NCI-H1930 (cell line): ENCODE results near the gene PCYT2.
A peak's percentile ranks its signal among the peaks of the same experiment; 100 is the strongest.

Experiments
- DNase-seq, 2 experiments: peaks; one replicate each; lab custom pipeline; 2025; lab: John Stamatoyannopoulos, UW

Gene PCYT2

DNA sequence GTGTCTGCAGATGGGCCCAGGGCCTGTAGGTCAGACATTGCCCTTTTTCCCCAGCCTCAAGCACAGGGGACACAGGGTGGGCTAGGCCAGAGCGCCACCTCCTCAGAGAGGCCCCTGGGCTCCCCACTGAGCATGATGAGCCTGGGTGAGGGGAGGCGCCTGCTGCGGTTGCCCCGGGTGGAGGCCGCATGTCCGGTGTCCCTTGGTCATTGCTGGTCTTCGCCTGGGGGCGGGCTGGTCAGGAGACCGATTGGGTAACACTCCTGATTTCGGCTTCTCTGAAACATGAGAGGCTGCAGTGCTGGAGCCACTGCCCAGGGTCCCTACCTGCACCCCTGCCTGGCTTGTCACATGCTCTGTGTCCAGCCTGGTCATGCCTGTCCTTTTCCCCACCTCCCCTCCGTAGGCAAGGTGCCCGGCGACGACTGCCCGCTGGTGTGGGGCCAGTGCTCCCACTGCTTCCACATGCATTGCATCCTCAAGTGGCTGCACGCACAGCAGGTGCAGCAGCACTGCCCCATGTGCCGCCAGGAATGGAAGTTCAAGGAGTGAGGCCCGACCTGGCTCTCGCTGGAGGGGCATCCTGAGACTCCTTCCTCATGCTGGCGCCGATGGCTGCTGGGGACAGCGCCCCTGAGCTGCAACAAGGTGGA lies 11.6 kb downstream of the PCYT2 start:
- no peak for DNase-seq

- no peak for DNase-seq
Observed at GRCh38 chr17:81898885-81899284, 12.3 kb downstream of the PCYT2 start.

DNA sequence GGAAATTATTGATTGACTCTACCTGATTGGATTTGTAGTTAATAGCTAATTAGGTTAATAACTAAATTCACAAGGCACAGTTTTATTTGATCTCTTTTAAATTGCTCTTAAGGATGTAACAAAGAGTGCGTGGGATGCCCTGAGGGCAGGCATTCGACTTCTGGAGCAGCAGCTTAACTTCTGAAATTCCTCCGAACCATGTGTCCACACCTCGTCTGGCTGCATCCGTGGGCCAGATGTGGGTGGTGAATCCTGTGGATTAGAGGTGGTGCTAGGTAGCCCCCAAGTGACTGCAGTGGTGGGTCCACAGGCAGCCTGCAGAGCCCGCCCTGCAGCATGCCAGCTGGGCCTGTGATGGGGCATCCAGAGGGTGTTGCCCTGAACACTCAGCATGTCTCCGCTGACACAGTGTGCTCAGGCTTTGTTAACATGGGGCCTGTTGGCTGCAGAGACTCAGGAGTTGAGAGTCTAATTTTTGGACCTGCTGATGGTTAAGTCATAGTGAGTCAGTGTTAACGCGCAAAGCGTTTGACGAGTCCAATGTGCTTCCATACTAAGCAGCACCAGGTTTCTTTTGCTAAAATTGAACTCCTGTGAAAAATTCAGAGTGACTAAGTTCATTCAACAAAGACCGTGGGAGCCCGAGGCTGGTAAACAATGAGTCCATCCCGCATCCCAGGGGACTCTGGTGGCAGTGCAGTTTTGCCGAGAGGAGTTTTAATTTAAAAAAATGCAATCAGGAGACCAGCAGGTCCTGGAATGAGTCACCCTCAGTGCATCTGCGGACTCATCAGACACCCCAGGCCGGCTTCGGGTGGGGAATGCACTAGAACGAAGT lies 13.0 kb downstream of the PCYT2 start:
- no peak for DNase-seq

DNA sequence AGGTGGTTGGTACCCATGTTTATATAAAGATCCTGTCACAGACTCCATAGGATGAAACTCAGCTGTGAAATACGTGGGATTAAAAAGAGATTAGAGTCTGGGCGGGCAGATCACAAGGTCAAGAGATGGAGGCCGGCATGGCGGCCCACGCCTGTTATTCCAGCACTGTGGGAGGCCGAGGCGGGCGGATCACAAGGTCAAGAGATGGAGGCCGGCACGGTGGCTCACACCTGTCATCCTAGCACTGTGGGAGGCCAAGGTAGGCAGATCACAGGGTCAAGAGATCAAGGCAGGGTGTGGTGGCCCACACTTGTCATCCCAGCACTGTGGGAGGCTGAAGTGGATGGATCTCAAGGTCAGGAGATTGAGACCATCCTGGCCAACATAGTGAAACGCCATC lies 15.8 kb downstream of the PCYT2 start:
- DNase-seq: no peak

DNA sequence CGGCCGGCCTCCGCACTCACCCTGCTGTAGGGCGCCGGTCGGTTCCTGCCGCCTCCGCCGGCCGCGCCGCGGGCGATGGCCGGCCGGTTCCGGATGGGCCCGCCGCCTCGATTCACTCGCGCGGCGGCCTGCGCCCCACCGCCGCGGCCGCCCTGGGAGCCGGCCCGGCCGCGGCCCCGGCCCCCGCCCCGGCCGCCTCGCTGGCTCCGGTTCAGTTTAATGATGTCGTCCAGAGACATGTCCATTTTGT lies 20.0 kb downstream of the PCYT2 start:
- no peak for DNase-seq

DNA sequence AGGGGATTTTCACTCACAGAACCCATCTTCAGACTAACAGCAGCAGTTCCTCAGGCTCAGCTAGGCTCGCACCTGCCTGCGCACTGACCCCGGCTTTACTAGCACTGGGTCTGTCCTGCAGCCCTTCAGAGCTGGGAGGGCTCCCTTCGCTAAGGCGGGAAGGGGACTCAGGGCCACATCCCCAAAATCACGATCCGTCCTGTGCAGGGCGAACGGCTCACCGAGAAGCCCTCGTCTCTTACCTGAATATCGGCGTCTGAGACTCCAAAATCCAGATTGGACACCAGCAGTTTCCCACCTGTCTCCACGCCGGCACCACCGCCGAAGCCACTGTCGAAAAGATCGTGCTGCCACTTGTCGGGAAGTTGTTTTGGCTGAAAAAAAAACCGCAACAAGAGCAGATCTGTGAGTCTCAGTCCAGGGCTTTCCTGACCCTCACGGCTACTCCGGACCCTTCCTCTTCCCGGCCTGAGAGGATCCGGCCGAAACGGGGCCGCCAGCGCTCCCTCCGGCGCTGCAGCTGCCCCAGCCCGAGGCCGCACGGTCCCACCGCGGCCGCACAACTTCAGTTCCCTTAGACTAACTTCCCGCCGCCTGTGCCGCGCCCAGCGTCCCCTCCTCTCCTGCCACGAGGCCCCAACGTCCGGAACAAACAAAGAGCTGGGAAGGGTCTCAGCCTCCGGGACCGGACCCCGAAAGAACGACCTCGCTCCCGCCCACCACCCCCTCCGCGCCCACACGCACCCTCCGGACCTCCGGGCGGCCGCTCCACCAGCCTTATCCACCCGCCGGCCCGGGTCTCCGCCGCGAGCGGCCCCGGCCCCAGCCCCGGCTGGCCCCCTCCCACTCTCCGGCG lies 20.5 kb downstream of the PCYT2 start:
- DNase-seq: no peak

GRCh38 chr17:81889602-81890001 lies 21.6 kb downstream of the PCYT2 start:
- DNase-seq: no peak

- no peak for DNase-seq
Observed at GRCh38 chr17:81888988-81889595, 22.1 kb downstream of the PCYT2 start.

GRCh38 chr17:81888105-81888987 lies 22.9 kb downstream of the PCYT2 start:
- no peak for DNase-seq

- no peak for DNase-seq
Observed at GRCh38 chr17:81885869-81886548, 25.2 kb downstream of the PCYT2 start.

DNA sequence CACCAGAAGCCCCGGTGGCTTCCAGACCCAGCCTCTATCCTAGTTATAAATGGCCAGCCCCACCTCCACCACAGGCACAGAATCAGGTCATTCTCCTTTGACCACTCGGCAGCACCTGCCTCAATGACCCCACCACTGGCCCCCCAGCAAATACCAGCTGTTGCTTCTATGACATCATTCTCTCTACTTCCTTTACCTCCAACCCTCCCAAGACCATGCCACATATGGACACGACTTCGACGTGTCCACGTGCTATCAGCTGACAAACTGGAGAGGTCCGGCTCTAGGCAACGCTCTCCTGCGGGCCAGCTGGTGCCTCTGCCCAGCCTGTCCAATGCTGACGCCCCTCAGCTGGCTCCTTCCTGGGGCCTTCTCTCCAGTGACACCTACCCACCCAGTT lies 25.7 kb downstream of the PCYT2 start:
- DNase-seq: no peak

DNA sequence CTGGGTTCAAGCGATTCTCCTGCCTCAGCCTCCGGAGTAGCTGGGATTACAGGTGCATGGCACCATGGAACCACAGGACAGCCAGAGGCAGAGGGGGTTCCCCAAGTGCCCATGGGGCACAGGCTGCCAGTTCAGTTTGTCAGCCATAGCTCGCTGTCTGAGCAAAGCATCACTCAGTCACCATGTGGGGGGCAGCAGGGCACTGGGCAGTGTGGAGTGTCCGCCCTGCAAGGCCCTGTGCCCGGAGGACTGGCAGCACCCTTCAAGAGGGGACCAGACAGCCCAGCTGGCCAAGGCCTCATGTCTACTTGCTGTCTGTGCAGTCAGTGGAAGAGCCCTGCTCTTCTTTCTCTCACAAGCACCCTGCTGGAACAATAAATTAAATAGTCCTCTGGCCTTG lies 26.2 kb downstream of the PCYT2 start:
- no peak for DNase-seq

- DNase-seq: no peak
Observed at GRCh38 chr17:81884520-81884919, 26.7 kb downstream of the PCYT2 start.

DNA sequence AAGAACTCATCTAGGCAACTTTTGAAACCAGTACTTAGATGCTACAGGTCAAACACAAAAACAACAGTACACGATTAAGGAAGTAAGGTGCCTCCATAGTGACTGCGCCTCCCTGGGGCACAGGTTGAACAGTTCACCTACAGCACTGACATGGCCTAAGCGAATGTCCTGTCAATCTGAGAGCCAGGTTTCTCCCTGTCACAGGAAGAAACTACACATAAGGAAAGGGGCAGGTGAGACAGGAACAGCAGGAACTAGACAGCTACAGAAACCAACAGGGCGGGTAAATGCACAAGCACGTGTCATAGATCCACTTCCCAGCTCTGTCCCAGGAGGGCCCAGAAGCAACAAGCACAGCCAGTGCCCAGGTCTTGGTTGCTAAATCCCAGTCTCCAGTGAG lies 32.1 kb downstream of the PCYT2 start:
- DNase-seq: no peak

- DNase-seq: no peak
Observed at GRCh38 chr17:81878294-81878693, 32.9 kb downstream of the PCYT2 start.

GRCh38 chr17:81877569-81877968 lies 33.6 kb downstream of the PCYT2 start:
- DNase-seq: no peak

DNA sequence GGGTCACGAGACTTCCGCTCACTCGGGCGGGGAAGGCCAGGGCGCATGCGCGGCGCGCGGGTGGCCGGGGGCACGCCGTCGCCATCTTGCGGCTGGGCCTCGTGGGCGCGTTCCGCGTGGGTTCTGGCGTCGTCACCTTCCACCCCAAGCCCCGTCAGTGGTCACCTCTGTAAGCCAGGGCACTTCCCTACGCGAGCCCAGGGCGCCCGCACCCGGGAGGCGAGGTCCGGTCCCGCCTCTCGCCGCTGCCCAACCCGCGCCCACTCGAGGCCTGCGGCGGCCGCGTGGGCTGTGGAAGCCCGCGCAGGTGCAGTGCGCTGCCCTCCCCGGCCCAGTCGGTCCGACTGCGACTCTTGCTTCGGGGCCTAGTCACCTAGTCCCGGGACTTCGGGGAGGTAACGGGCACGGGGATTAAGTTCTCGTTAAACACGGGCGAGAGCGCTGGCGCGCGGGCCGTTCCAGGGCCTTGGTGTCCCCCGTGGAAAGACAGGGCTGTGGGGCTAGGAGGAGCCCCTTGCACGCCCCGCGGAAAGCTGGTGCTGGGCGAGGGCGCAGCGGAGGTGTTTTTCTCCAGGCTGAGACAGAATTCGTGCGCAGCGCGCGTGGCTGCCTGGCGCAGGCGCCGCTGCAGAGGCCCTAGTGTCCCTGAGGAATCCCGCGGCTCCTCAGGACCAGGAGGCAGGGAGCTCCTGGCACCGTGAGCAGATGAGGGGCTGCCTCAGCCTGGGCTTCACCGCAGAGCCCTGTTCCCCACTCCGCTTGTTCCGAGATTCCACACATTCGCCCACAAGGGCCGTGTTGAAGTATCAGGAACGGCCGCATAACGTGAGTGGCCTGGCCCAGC lies 39.6 kb downstream of the PCYT2 start:
- peak; percentile 90 to 94 for DNase-seq

DNA sequence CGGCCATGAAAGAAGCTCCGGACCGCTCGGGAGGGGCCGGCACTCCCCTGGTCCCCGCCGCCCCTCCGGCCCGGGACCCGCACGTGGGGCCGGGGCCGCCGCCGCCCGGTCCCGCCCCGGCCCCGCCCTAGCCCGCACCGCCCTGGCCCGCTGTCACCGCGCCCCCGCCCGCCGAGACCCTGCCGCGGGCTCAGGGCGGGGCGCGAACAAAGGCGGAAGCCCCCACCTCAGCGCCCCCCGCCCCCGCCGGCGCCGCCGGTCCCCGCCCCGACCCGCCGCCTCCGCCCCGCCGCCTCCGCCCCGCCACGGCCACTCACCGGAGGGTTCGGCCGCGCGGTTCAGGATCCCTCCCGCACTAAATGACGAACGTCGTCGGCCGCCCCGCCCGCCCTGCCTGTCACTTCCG lies 40.2 kb downstream of the PCYT2 start, which contains the start of gene ARHGDIA:
ARHGDIA (minus strand) TSS at position 357 of the 406 bp plus-strand sequence. CDS start 1,407 bp downstream, outside the sequence.
- no peak for DNase-seq

DNA sequence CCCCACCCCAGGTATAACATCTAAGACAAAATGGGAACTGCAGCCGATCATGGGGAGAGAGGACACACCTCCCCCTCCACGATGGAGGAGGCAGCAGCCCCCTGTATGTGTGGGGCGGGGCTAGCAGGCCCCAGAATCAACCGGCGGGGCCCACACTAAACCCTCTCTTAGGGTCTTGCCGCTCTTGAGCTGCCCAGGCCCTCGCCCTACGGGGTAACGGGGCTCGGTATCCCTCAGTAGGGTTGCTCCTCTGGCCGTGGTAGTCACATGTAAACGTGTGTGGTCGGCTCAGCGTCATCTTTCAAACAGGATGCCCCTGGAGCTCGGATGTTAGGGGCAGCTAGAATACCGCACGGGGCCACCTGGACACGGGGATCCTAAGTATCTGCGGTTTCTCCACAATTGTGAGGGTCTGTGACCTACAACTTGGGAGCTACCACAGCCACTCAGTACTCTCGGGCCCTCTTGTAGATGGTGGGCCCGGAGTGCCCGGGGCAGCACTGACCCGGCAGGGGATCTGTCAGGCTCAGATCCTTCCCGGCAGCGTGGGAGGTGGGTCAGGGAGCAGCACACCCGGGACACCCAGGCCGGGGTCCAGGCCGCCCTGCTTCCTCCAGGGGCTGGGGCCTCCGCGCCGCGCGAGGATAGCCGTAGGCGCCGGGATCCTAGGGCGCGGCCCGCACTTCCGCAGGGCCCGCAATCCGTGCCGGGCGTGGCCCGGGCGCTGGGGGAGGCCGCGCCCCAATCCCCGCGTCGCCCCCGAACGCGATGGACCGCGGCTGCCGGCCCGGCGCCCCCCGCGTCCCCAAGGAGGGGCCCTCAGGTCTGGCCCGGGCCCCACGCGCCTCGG lies 40.8 kb downstream of the PCYT2 start:
- no peak for DNase-seq
